GDM1 (cell line): ENCODE data around the gene ZNF41.

ENCODE experiments used
- DNase-seq: peaks from one replicate; lab custom pipeline; 2025; lab: John Stamatoyannopoulos, UW

ZNF41 gene

GRCh38 chrX:47489507-47490275 lies 6.7 kb upstream of the ZNF41 start:
- no peak for DNase-seq

GRCh38 chrX:47484885-47485284 lies 1.9 kb upstream of the ZNF41 start:
- no peak for DNase-seq

- no peak for DNase-seq
Measured at GRCh38 chrX:47483306-47484268, 565 bp upstream of the ZNF41 start.

GRCh38 chrX:47482065-47482511 lies 934 bp downstream of the ZNF41 start:
- no peak for DNase-seq

- DNase-seq = no peak
Measured at GRCh38 chrX:47481160-47481559, 1.9 kb downstream of the ZNF41 start.

GRCh38 chrX:47480576-47480975 lies 2.4 kb downstream of the ZNF41 start:
- no peak for DNase-seq

GRCh38 chrX:47475476-47475875 lies 7.5 kb downstream of the ZNF41 start:
- DNase-seq = no peak

GRCh38 chrX:47467106-47467505 lies 15.9 kb downstream of the ZNF41 start:
- no peak for DNase-seq

- DNase-seq = no peak
Measured at GRCh38 chrX:47460561-47460960, 22.5 kb downstream of the ZNF41 start.

- no peak for DNase-seq
Measured at GRCh38 chrX:47458528-47458927, 24.5 kb downstream of the ZNF41 start.

- DNase-seq = no peak
Measured at GRCh38 chrX:47456080-47456479, 26.9 kb downstream of the ZNF41 start.

GRCh38 chrX:47452112-47452511 lies 30.9 kb downstream of the ZNF41 start:
- no peak for DNase-seq

- no peak for DNase-seq
Measured at GRCh38 chrX:47448165-47448806, 34.7 kb downstream of the ZNF41 start.

GRCh38 chrX:47447607-47448006 lies 35.4 kb downstream of the ZNF41 start:
- DNase-seq = no peak

- no peak for DNase-seq
Measured at GRCh38 chrX:47446971-47447370, 36.1 kb downstream of the ZNF41 start.

GRCh38 chrX:47446431-47446830 lies 36.6 kb downstream of the ZNF41 start:
- no peak for DNase-seq

- DNase-seq = no peak
Measured at GRCh38 chrX:47430925-47431324, 52.1 kb downstream of the ZNF41 start.

GRCh38 chrX:47422444-47422843 lies 60.6 kb downstream of the ZNF41 start:
- DNase-seq = no peak

GRCh38 chrX:47420962-47421361 lies 62.1 kb downstream of the ZNF41 start:
- no peak for DNase-seq

- DNase-seq = no peak
Measured at GRCh38 chrX:47420265-47420664, 62.8 kb downstream of the ZNF41 start.

- no peak for DNase-seq
Measured at GRCh38 chrX:47413179-47413594, 69.8 kb downstream of the ZNF41 start.
